ENCODE results near the gene LORICRIN.
"Not testable (repeated sequence)": the region's sequence is repeated elsewhere in the genome, so short reads cannot be mapped to it uniquely, and the experiment has no call there.

Gene LORICRIN, protein sequence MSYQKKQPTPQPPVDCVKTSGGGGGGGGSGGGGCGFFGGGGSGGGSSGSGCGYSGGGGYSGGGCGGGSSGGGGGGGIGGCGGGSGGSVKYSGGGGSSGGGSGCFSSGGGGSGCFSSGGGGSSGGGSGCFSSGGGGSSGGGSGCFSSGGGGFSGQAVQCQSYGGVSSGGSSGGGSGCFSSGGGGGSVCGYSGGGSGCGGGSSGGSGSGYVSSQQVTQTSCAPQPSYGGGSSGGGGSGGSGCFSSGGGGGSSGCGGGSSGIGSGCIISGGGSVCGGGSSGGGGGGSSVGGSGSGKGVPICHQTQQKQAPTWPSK

DNA sequence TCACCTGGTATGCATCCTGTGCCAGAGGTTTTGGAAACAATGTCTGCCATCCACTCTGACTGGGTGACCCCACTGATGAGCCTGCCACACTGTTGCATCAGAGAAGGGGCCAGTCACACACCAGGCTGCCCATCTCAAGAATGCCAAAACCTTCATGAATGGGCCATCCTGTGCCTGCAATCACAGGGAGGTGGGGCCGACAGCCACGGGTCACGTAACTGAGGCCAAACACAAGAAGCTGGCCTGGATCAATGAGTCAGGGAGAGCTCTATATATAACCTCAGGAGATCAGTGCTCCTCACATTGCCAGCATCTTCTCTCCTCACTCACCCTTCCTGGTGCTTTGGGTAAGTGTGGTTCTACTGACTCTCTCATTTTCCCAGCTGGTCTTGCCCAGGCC is at the start of gene LORICRIN:
LORICRIN (plus strand) TSS at position 301 of the 400 bp plus-strand sequence. CDS start 1,263 bp downstream, outside the sequence.
- DNase-seq (ENCODE audit: extremely low read depth in 1 of 2, low read depth in 1 of 2): no peak

DNA sequence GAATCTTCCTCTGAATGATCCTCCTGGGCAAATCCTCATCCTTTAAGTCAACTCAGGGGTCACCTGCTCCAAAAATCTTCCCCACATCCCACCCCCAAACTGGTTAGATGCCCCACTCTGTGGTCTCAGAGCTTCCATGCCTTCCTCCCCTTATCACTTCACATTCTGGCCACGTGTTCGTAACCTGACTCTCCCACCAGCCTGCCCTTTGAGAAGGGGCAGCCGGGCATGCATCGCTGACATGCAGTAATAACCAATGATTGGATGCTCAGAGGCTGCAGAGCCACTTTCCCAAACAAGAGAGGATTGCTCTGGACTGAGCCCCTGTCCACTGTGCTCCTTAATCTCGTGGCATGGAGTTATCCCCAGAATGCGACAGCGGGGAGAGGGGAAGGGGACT is 49.3 kb upstream of the LORICRIN start:
- no peak for DNase-seq (ENCODE audit: extremely low read depth in 1 of 2, low read depth in 1 of 2)

- DNase-seq (ENCODE audit: extremely low read depth in 1 of 2, low read depth in 1 of 2): no peak
These were observed 47.3 kb upstream of the LORICRIN start for GRCh38 chr1:153212201-153212600.

GRCh38 chr1:153213519-153213918 is 46.0 kb upstream of the LORICRIN start:
- no peak for DNase-seq (ENCODE audit: extremely low read depth in 1 of 2, low read depth in 1 of 2)

DNA sequence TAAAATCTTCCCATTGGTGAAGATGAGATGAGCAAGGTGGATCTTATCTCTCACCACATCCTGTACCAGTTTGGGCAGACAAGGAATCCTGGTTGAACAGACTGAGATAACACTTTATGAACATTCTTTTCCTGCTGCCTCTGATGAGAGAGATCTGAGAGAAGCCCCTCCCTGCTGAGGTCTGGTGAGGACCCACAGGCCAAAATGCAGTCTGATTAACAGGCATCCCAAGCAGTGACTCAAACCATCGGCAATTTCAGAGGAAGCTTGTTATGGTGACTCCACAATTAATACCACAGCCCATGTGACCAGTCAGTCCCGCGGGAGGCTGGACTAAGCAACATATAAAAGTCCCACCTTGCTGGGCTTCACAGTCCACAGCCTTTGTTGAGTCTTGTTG is 42.3 kb upstream of the LORICRIN start, which contains the start of gene PRR9:
PRR9 (plus strand) TSS at position 373 of the 400 bp plus-strand sequence. CDS start 561 bp downstream, outside the sequence.
- DNase-seq (ENCODE audit: extremely low read depth in 1 of 2, low read depth in 1 of 2): no peak

- DNase-seq (ENCODE audit: extremely low read depth in 1 of 2, low read depth in 1 of 2): no peak
These were observed 41.6 kb upstream of the LORICRIN start for GRCh38 chr1:153217744-153218416.

GRCh38 chr1:153220606-153221303 is 38.7 kb upstream of the LORICRIN start:
- DNase-seq (ENCODE audit: extremely low read depth in 1 of 2, low read depth in 1 of 2): no peak

- peak; percentile 11 to 14 for DNase-seq (ENCODE audit: extremely low read depth in 1 of 2, low read depth in 1 of 2)
These were observed 36.2 kb upstream of the LORICRIN start for GRCh38 chr1:153223040-153223891.

DNA sequence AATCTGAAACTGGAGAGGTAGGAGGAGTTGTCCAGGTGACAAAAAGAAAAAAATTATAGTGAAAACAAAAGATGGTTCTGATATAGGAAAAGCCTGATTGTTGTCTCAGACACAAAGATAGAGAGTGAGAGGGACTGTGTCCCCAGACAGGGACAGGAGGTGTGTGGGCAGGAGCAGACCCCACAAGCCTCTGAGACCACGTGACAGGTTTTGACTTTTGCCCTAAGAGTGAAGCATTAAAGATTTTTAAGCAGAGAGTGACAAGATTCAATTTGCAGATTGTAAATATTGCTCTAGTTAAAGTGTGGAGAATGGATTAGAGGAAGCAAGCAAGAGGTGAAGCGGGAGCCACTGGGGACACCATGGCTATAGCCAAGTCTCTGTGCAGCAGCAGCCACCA is 31.7 kb upstream of the LORICRIN start:
- no peak for DNase-seq (ENCODE audit: extremely low read depth in 1 of 2, low read depth in 1 of 2)

GRCh38 chr1:153228491-153228890 is 31.0 kb upstream of the LORICRIN start:
- DNase-seq (ENCODE audit: extremely low read depth in 1 of 2, low read depth in 1 of 2): no peak

- DNase-seq (ENCODE audit: extremely low read depth in 1 of 2, low read depth in 1 of 2): not testable (repeated sequence)
These were observed 30.2 kb upstream of the LORICRIN start for GRCh38 chr1:153229076-153229829.

DNA sequence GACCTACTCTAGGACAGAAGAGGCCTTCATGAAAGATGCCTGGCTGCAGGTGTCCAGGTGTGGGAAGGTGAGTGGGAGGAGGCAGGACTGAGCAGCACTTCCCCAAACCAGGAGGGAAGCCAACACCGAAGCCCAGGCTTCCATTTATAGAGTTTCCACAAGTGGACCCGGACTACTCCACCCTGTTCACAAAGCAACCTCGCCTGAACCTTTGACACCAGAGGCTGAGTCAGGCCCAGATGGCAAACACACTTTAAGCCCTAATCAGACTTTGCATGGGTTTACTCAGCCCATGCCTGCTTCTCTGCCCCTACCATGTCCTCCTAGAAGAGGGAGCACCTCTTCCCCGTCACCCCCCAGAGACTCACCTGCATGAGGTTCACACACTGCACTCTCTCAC is 28.1 kb upstream of the LORICRIN start:
- no peak for DNase-seq (ENCODE audit: extremely low read depth in 1 of 2, low read depth in 1 of 2)

DNA sequence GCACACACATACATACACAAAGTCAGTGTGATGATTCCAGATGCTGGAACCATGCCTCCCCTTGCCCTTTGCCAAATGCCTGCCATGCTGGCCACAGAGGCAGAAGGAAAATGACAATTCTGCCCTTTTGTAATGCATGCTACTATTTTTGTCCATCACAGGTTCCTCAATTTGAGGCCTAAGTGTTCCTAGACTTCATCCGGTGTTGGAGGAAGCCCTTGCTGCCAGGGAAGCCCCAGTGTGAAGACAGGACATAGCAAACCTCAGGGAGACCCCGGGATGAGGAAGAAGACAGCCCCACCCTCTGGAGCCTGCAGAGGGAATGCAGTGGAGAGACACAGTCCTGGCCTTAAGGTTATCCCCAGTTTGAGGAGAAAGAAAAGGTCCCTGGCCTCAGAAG is 27.7 kb upstream of the LORICRIN start:
- DNase-seq (ENCODE audit: extremely low read depth in 1 of 2, low read depth in 1 of 2): no peak

DNA sequence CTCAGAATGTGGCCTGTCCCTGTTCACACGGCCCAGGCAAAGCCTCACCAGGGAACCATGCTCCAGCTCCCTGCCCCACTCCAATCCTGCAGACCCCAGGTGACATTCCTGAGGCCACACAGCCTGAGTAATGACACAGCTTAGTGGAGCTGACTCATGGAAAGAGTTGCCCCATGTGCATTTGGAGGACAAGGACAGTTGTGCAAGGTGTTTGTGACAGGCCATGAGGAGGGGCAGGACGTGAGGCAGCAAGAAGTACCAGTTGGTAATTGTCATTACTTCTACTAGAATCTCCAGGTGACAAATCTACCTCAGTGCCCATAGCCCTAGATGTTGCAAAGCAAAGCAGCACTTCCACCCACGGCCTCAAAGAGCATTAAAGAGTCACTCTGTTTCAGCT is 26.9 kb upstream of the LORICRIN start:
- no peak for DNase-seq (ENCODE audit: extremely low read depth in 1 of 2, low read depth in 1 of 2)

GRCh38 chr1:153233448-153233847 is 26.0 kb upstream of the LORICRIN start:
- no peak for DNase-seq (ENCODE audit: extremely low read depth in 1 of 2, low read depth in 1 of 2)

- no peak for DNase-seq (ENCODE audit: extremely low read depth in 1 of 2, low read depth in 1 of 2)
These were observed 21.0 kb upstream of the LORICRIN start for GRCh38 chr1:153238527-153238926.

DNA sequence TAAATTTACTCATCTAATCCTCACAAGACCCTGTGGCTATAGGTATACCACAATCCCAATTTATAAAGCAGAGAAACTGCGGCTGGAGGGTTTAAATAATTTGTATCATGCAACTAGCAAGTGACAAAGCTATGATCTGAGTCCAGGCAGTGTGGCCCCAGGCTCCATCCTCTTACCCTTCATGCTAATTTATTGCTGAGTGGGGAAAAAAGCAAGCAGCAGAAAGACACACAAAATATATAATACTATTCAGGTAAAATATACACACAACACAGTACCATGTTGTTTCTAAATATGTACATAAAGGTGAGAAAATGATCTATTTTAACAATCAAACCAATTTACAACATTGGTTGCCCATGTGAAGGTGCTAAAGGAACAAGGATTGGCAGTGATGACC is 17.3 kb upstream of the LORICRIN start:
- no peak for DNase-seq (ENCODE audit: extremely low read depth in 1 of 2, low read depth in 1 of 2)

- DNase-seq (ENCODE audit: extremely low read depth in 1 of 2, low read depth in 1 of 2): no peak
These were observed 14.0 kb upstream of the LORICRIN start for GRCh38 chr1:153245466-153245865.

DNA sequence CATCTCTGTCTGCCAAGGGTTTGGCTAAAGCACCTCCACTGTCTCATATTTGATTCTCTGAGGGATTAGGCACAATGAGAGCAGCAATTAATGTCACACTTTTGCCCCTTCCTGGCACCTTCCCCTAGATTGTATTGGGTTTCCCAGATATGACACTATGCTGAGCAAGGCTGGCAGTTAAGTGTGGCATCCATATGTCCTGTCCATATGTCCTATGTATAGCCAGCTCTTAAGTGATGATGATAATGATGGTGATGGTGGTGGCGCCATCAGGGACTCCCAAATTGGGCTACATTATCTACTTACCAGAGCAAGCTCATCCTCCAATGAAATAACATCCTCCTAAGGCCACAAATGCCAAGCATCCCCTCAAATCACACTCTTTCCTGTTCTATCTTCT is 13.5 kb upstream of the LORICRIN start:
- DNase-seq (ENCODE audit: extremely low read depth in 1 of 2, low read depth in 1 of 2): no peak

- DNase-seq (ENCODE audit: extremely low read depth in 1 of 2, low read depth in 1 of 2): no peak
These were observed 12.7 kb upstream of the LORICRIN start for GRCh38 chr1:153246825-153247224.
